WTC11 (cell line): ENCODE measurements around the gene PRKAG2. TPM values are rescaled to one million over a fixed set of nuclear protein-coding genes. Genes with fewer than 3 reads are reported as not detected.

Experiments used
- ATAC-seq: fragments of 200-7000 bp; cut with Tn5 transposase; 2 replicates; pipeline ENCODE4 v1.10.0; 2021; ENCODE audit warnings: mild to moderate bottlenecking, moderate library complexity
- CTCF ChIA-PET: fragments of 300-600 bp; sonication (Branson Sonifier 250); formaldehyde crosslinking; loops from one replicate; lab custom pipeline; 2021; ENCODE audit warnings: antibody characterized with exemption; lab: Charles Lee
- POLR2A ChIA-PET: fragments of 350-600 bp; sonication (Branson Sonifier 250); formaldehyde crosslinking; loops from one replicate; lab custom pipeline; 2021; ENCODE audit warnings: antibody characterized with exemption; lab: Charles Lee
- DNase-seq: peaks from one replicate; pipeline ENCODE4 v3.0.0; 2021; ENCODE audit warnings: low spot score
- H3K27ac Mint-ChIP-seq: 2 replicates; pipeline ENCODE4 v1.8.0; 2021; ENCODE audit warnings: mixed read lengths
- H3K27me3 Mint-ChIP-seq: 2 replicates; pipeline ENCODE4 v1.8.0; 2021; ENCODE audit warnings: low read depth, mild to moderate bottlenecking, moderate library complexity, mixed read lengths
- H3K36me3 Mint-ChIP-seq: 2 replicates; pipeline ENCODE4 v1.8.0; 2021; ENCODE audit warnings: mixed read lengths
- H3K4me1 Mint-ChIP-seq: 2 replicates; pipeline ENCODE4 v1.8.0; 2022; ENCODE audit warnings: mixed read lengths
- H3K4me3 Mint-ChIP-seq: 2 replicates; pipeline ENCODE4 v1.8.0; 2021; ENCODE audit warnings: mild to moderate bottlenecking, moderate library complexity, mixed read lengths
- H3K9me3 Mint-ChIP-seq: 2 replicates; pipeline ENCODE4 v1.8.0; 2021; ENCODE audit warnings: mixed read lengths
- CREB1 ChIP-seq: sonication (generic); formaldehyde crosslinking; IDR thresholded peaks from 2 replicates; pipeline ENCODE4 v1.8.0; 2023; ENCODE audit warnings: mild to moderate bottlenecking, missing genetic modification reagents
- CREM ChIP-seq: sonication (generic); formaldehyde crosslinking; IDR thresholded peaks from 2 replicates; pipeline ENCODE4 v1.8.1; 2022; ENCODE audit warnings: mild to moderate bottlenecking, missing genetic modification reagents, moderate library complexity
- CTCF ChIP-seq: fragments of 200-600 bp; IDR thresholded peaks from 2 replicates; pipeline ENCODE4 v1.8.0; 2022; ENCODE audit warnings: antibody characterized with exemption
- E2F5 ChIP-seq: sonication (generic); formaldehyde crosslinking; IDR thresholded peaks from 2 replicates; pipeline ENCODE4 v1.8.1; 2022; ENCODE audit warnings: mild to moderate bottlenecking, moderate library complexity, missing genetic modification reagents
- ESRRA ChIP-seq: sonication (generic); formaldehyde crosslinking; IDR thresholded peaks from 2 replicates; pipeline ENCODE4 v1.8.1; 2022; ENCODE audit warnings: mild to moderate bottlenecking, missing genetic modification reagents, borderline replicate concordance
- FOXP1 ChIP-seq: sonication (generic); formaldehyde crosslinking; IDR thresholded peaks from 2 replicates; pipeline ENCODE4 v1.8.0; 2022; ENCODE audit warnings: missing genetic modification reagents, mild to moderate bottlenecking, moderate library complexity, borderline replicate concordance
- FOXP4 ChIP-seq: sonication (generic); formaldehyde crosslinking; IDR thresholded peaks from 2 replicates; pipeline ENCODE4 v1.8.0; 2022; ENCODE audit warnings: mild to moderate bottlenecking, missing genetic modification reagents
- GTF2I ChIP-seq: fragments of 250-450 bp; sonication (Bioruptor Pico); conservative IDR thresholded peaks from 2 replicates; pipeline ENCODE4 v1.4.0; 2021; ENCODE audit warnings: mild to moderate bottlenecking
- JAZF1 ChIP-seq: fragments of 250-450 bp; sonication (Bioruptor Pico); IDR thresholded peaks from 2 replicates; pipeline ENCODE4 v1.9.0; 2021; ENCODE audit warnings: moderate library complexity, mild to moderate bottlenecking, inconsistent platforms
- NR3C1 ChIP-seq: sonication (generic); formaldehyde crosslinking; conservative IDR thresholded peaks from 2 replicates; pipeline ENCODE4 v1.8.1; 2023; ENCODE audit warnings: low read depth, mild to moderate bottlenecking, missing genetic modification reagents
- PRRX2 ChIP-seq: fragments of 250-450 bp; sonication (Bioruptor Pico); IDR thresholded peaks from 2 replicates; pipeline ENCODE4 v1.8.0; 2021; ENCODE audit warnings: mild to moderate bottlenecking
- RELA ChIP-seq: sonication (generic); formaldehyde crosslinking; IDR thresholded peaks from 2 replicates; pipeline ENCODE4 v1.8.1; 2022; ENCODE audit warnings: missing genetic modification reagents, mild to moderate bottlenecking, borderline replicate concordance
- RORB ChIP-seq: fragments of 250-450 bp; sonication (Bioruptor Pico); IDR thresholded peaks from 2 replicates; pipeline ENCODE4 v1.9.0; 2021; ENCODE audit warnings: mild to moderate bottlenecking
- SMAD4 ChIP-seq: sonication (generic); formaldehyde crosslinking; IDR thresholded peaks from 2 replicates; pipeline ENCODE4 v1.8.0; 2022; ENCODE audit warnings: mild to moderate bottlenecking, missing genetic modification reagents
- TCF7 ChIP-seq: sonication (generic); formaldehyde crosslinking; IDR thresholded peaks from 2 replicates; pipeline ENCODE4 v1.8.0; 2022; ENCODE audit warnings: mild to moderate bottlenecking, low read depth, missing genetic modification reagents, moderate library complexity
- USF1 ChIP-seq: sonication (generic); formaldehyde crosslinking; IDR thresholded peaks from 2 replicates; pipeline ENCODE4 v1.8.0; 2022; ENCODE audit warnings: mild to moderate bottlenecking, missing genetic modification reagents
- ZMAT4 ChIP-seq: fragments of 250-450 bp; sonication (Bioruptor Pico); IDR thresholded peaks from 2 replicates; pipeline ENCODE4 v1.9.0; 2021; ENCODE audit warnings: mild to moderate bottlenecking
- ZNF138 ChIP-seq: sonication (generic); formaldehyde crosslinking; conservative IDR thresholded peaks from 2 replicates; pipeline ENCODE4 v1.8.1; 2022; ENCODE audit warnings: mild to moderate bottlenecking, moderate library complexity, missing genetic modification reagents
- ZNF219 ChIP-seq: sonication (generic); formaldehyde crosslinking; IDR thresholded peaks from 2 replicates; pipeline ENCODE4 v1.8.0; 2023; ENCODE audit warnings: missing genetic modification reagents, mild to moderate bottlenecking, borderline replicate concordance
- ZNF425 ChIP-seq: fragments of 250-450 bp; sonication (Bioruptor Pico); conservative IDR thresholded peaks from 2 replicates; pipeline ENCODE4 v1.9.0; 2021; ENCODE audit warnings: mild to moderate bottlenecking
- ZNF512 ChIP-seq: sonication (generic); formaldehyde crosslinking; IDR thresholded peaks from 2 replicates; pipeline ENCODE4 v1.8.1; 2022; ENCODE audit warnings: missing genetic modification reagents, borderline replicate concordance
- ZNF532 ChIP-seq: fragments of 250-450 bp; sonication (Bioruptor Pico); IDR thresholded peaks from 2 replicates; pipeline ENCODE4 v1.9.0; 2021; ENCODE audit warnings: mild to moderate bottlenecking, borderline replicate concordance
- total RNA-seq: library from RNA; stranded (reverse); gene quantifications from 3 replicates; pipeline ENCODE4 v1.2.3, GENCODE V29; 2021

Gene PRKAG2
- total RNA-seq, 1 experiment from 2014 or later: 20.3 TPM

- TF ChIP-seq ZNF532 (no peak), CREB1 (no peak), ZNF219 (peak; percentile 49; the same call in 1 of the 2 replicates), FOXP1 (peak; percentile 82; the same call in 1 of the 2 replicates), JAZF1 (CRISPR knock-in tag) (no peak), RELA (0 out of 2 replicates have a peak, but pooled peaks have one; percentile 78), RORB (CRISPR knock-in tag) (no peak)
Measured at GRCh38 chr7:151876899-151877777, at the start of gene PRKAG2 (continued).

GRCh38 chr7:151926336-151926712, 49.4 kb upstream of the PRKAG2 start:
- DNase-seq (no peak), ATAC-seq (no peak)
- H3K4me3 Mint-ChIP-seq: no peak overlapping the region
- no peaks in the 10 kb centered on the region for H3K4me1 Mint-ChIP-seq
- H3K27me3 Mint-ChIP-seq: peaks cover 2% of the 10 kb centered on the region
- 0 out of 2 replicates have a peak, but pooled peaks cover 4% of the 10 kb centered on the region for H3K9me3 Mint-ChIP-seq
- POLR2A ChIA-PET: no interaction called here
- no peaks in the 10 kb centered on the region for H3K36me3 Mint-ChIP-seq
- CTCF ChIA-PET: no interaction called here
- no peak overlapping the region for H3K27ac Mint-ChIP-seq
- no peak for TF ChIP-seq TCF7
- TF ChIP-seq ZMAT4 (CRISPR knock-in tag): no peak
- no peak for TF ChIP-seq E2F5 (CRISPR knock-in tag)
- no peak for TF ChIP-seq CREB1
- TF ChIP-seq PRRX2: no peak
- TF ChIP-seq USF1 (CRISPR knock-in tag): no peak
- no peak for TF ChIP-seq NR3C1
- no peak for TF ChIP-seq RORB (CRISPR knock-in tag)
- TF ChIP-seq JAZF1 (CRISPR knock-in tag): no peak
- TF ChIP-seq CTCF: no peak
- no peak for TF ChIP-seq ZNF138 (CRISPR knock-in tag)
- TF ChIP-seq ZNF512 (CRISPR knock-in tag): no peak
- no peak for TF ChIP-seq FOXP4 (CRISPR knock-in tag)
- no peak for TF ChIP-seq ZNF425 (CRISPR knock-in tag)
- TF ChIP-seq SMAD4 (CRISPR knock-in tag): no peak
- no peak for TF ChIP-seq GTF2I (CRISPR knock-in tag)
- no peak for TF ChIP-seq CREM (CRISPR knock-in tag)
- TF ChIP-seq ESRRA: no peak
